ENCODE data around the gene PLIN3. TPM values are rescaled to one million over a fixed set of nuclear protein-coding genes. Genes with fewer than 3 reads are reported as not detected.
"Not testable (repeated sequence)": the region's sequence is repeated elsewhere in the genome, so short reads cannot be mapped to it uniquely, and the experiment has no call there.

Gene PLIN3
- total RNA-seq, 1 experiment from 2014 or later, result 63.8 TPM

DNA sequence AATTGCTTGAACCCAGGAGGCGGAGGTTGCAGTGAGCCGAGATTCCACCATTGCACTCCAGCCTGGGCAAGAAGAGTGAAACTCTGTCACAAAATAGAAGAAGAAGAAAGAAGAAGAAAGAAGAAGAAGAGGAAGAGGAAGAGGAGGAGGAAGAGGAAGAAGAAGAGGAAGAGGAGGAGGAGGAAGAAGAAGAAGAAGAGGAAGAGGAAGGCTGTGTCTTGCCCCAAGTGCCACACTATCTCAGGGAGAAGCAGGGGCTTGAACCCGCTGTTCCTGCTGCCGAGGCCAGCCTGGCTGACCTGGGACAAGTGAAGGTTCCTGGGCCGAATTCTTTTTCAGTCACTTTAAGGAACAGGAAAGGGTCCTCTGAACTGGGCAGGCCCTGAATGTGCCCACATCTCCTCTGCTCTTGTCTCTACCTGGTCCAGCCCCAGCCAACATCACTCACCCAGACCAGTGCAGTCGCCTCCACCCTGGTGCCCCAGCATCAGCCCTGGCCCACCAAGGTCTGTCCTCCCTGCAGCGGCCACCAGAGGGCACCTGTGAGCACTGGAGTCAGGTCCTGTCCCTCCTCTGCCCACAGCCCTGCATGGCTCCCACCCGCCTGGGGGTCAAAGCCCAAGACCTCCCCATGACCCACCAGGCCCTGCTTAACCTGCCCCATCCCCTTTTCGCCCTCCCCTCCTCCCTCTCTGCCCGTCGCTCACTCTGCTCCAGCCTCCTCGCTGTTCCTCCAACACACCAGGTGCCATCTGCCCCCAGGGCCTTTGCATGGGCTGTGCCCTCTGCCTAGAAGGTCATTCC lies 55.9 kb downstream of the PLIN3 start:
- no peaks in the 10 kb centered on the region for H3K9me3 ChIP-seq
- Mint-ChIP-seq H3K4me3 (ENCODE audit: unreplicated experiment) (no peak overlapping the region), H3K27ac (ENCODE audit: unreplicated experiment) (no peak overlapping the region), H3K36me3 (ENCODE audit: insufficient read depth, unreplicated experiment) (peaks cover 9% of the 10 kb centered on the region), H3K27me3 (ENCODE audit: insufficient read depth, unreplicated experiment) (no peaks in the 10 kb centered on the region), H3K9me3 (ENCODE audit: unreplicated experiment) (peaks cover 11% of the 10 kb centered on the region), H3K4me1 (ENCODE audit: low read depth, unreplicated experiment) (peaks cover 9% of the 10 kb centered on the region)
- H3K27me3 ChIP-seq (replicated peaks; ENCODE audit: control insufficient read depth, insufficient read depth, low read length), result no peaks in the 10 kb centered on the region
- no TSS peak for BruUV-seq (replicated peaks)
- intact Hi-C loops (cut with micrococcal nuclease; ENCODE audit: unreplicated experiment), result no loop called here
- CTCF ChIA-PET, result interaction anchor here (2.7 kb wide), 1 partner anchor 40 kb away, joined by 37 read pairs; no protein-coding TSS in a partner anchor
- TF ChIP-seq, protein P1, sequence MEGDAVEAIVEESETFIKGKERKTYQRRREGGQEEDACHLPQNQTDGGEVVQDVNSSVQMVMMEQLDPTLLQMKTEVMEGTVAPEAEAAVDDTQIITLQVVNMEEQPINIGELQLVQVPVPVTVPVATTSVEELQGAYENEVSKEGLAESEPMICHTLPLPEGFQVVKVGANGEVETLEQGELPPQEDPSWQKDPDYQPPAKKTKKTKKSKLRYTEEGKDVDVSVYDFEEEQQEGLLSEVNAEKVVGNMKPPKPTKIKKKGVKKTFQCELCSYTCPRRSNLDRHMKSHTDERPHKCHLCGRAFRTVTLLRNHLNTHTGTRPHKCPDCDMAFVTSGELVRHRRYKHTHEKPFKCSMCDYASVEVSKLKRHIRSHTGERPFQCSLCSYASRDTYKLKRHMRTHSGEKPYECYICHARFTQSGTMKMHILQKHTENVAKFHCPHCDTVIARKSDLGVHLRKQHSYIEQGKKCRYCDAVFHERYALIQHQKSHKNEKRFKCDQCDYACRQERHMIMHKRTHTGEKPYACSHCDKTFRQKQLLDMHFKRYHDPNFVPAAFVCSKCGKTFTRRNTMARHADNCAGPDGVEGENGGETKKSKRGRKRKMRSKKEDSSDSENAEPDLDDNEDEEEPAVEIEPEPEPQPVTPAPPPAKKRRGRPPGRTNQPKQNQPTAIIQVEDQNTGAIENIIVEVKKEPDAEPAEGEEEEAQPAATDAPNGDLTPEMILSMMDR (IDR thresholded peaks at IDR 0.05; ENCODE audit: insufficient read depth in 1 of 2, low read depth in 1 of 2, low read length in 1 of 2, severe bottlenecking in 1 of 2, unreplicated experiment in 1 of 2), result peak; percentile 73 to 90
- DNase-seq, result peak; percentile 83 to 90
- H3K4me3 ChIP-seq (ENCODE audit: low read depth, low read length), result no peak overlapping the region
- POLR2A ChIA-PET, result no interaction called here
- peaks cover 3% of the 10 kb centered on the region; the same call in 1 of the 2 replicates for H3K4me1 ChIP-seq
- H3K36me3 ChIP-seq (ENCODE audit: control insufficient read depth, insufficient read depth, low read length), result no peaks in the 10 kb centered on the region; the same call in 1 of the 2 replicates

DNA sequence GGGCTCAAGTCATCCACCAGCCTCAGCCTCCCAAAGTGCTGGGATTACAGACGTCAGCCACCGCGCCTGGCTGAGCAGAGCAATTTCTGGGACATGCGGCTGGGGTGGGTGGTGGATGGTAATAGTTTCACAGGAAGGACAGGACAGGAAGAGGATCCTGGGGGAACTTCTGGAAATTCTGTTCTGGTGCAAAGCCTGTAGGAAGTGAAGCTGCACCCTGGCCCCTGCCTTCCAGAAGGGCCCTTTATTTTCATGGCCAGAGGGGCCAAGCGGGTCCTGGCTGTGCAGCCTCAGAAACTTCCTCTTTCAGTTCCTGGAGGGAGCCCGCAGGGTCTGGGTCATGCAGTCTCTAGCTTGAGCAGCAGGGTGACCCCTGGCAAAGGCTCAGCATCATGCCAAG lies 60.3 kb downstream of the PLIN3 start:
- no peak overlapping the region for H3K4me3 Mint-ChIP-seq (ENCODE audit: unreplicated experiment)
- Histone ChIP-seq H3K9me3 (no peaks in the 10 kb centered on the region), H3K36me3 (ENCODE audit: control insufficient read depth, insufficient read depth, low read length) (no peaks in the 10 kb centered on the region), H3K27me3 (replicated peaks; ENCODE audit: control insufficient read depth, insufficient read depth, low read length) (no peaks in the 10 kb centered on the region), H3K4me1 (no peaks in the 10 kb centered on the region), H3K4me3 (ENCODE audit: low read depth, low read length) (no peak overlapping the region)
- intact Hi-C loops (cut with micrococcal nuclease; ENCODE audit: unreplicated experiment), result loop anchor here (5.0 kb wide), 1 partner anchor 225 kb away; no protein-coding TSS in a partner anchor
- DNase-seq, result no peak
- CTCF ChIA-PET, result interaction anchor here (1.0 kb wide), 1 partner anchor 60 kb away, joined by 4 read pairs; the partner anchor contains the start of gene PLIN3
- BruUV-seq (replicated peaks), result no TSS peak
- H3K9me3 Mint-ChIP-seq (ENCODE audit: unreplicated experiment), result no peaks in the 10 kb centered on the region
- no peak overlapping the region for H3K27ac Mint-ChIP-seq (ENCODE audit: unreplicated experiment)
- no peaks in the 10 kb centered on the region for H3K4me1 Mint-ChIP-seq (ENCODE audit: low read depth, unreplicated experiment)
- H3K27me3 Mint-ChIP-seq (ENCODE audit: insufficient read depth, unreplicated experiment), result no peaks in the 10 kb centered on the region
- TF ChIP-seq, protein P1 (IDR thresholded peaks at IDR 0.05; ENCODE audit: insufficient read depth in 1 of 2, low read depth in 1 of 2, low read length in 1 of 2, severe bottlenecking in 1 of 2, unreplicated experiment in 1 of 2), result no peak
- POLR2A ChIA-PET, result interaction anchor here (0.6 kb wide), 1 partner anchor 163 kb away, joined by 4 read pairs; no protein-coding TSS in a partner anchor
- H3K36me3 Mint-ChIP-seq (ENCODE audit: insufficient read depth, unreplicated experiment), result no peaks in the 10 kb centered on the region

DNA sequence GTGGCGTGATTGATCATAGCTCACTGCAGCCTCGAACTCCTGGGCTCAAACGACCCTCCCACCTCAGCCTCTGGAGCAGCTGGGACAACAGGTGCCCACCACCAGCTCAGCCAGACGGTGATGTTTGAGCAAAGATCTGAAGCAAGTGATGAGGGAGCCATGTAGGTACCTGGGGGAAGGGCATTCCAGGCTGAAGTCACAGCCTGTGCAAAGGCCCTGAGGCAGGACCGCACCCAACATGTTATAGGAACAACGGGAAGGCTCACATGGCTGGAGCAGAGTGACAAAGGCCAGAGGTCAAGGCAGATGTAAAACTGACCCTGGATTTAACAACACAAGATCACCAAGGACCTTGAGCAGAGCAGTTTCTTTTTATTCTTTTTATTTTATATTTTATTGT lies 61.1 kb downstream of the PLIN3 start:
- no peak overlapping the region for H3K27ac Mint-ChIP-seq (ENCODE audit: unreplicated experiment)
- CTCF ChIA-PET, result interaction anchor here (1.0 kb wide), 1 partner anchor 61 kb away, joined by 4 read pairs; the partner anchor contains the start of gene PLIN3
- Histone ChIP-seq H3K4me1 (no peaks in the 10 kb centered on the region), H3K9me3 (no peaks in the 10 kb centered on the region), H3K27me3 (replicated peaks; ENCODE audit: control insufficient read depth, insufficient read depth, low read length) (no peaks in the 10 kb centered on the region), H3K4me3 (ENCODE audit: low read depth, low read length) (no peak overlapping the region), H3K36me3 (ENCODE audit: control insufficient read depth, insufficient read depth, low read length) (no peaks in the 10 kb centered on the region)
- no TSS peak for BruUV-seq (replicated peaks)
- POLR2A ChIA-PET, result interaction anchor here (0.7 kb wide), 1 partner anchor 9 kb away, joined by 3 read pairs; no protein-coding TSS in a partner anchor
- H3K27me3 Mint-ChIP-seq (ENCODE audit: insufficient read depth, unreplicated experiment), result no peaks in the 10 kb centered on the region
- no peaks in the 10 kb centered on the region for H3K4me1 Mint-ChIP-seq (ENCODE audit: low read depth, unreplicated experiment)
- DNase-seq, result no peak
- intact Hi-C loops (cut with micrococcal nuclease; ENCODE audit: unreplicated experiment), result loop anchor here (5.0 kb wide), 1 partner anchor 226 kb away; no protein-coding TSS in a partner anchor
- no peaks in the 10 kb centered on the region for H3K36me3 Mint-ChIP-seq (ENCODE audit: insufficient read depth, unreplicated experiment)
- H3K9me3 Mint-ChIP-seq (ENCODE audit: unreplicated experiment), result no peaks in the 10 kb centered on the region
- TF ChIP-seq, protein P1 (IDR thresholded peaks at IDR 0.05; ENCODE audit: insufficient read depth in 1 of 2, low read depth in 1 of 2, low read length in 1 of 2, severe bottlenecking in 1 of 2, unreplicated experiment in 1 of 2), result no peak
- H3K4me3 Mint-ChIP-seq (ENCODE audit: unreplicated experiment), result no peak overlapping the region

DNA sequence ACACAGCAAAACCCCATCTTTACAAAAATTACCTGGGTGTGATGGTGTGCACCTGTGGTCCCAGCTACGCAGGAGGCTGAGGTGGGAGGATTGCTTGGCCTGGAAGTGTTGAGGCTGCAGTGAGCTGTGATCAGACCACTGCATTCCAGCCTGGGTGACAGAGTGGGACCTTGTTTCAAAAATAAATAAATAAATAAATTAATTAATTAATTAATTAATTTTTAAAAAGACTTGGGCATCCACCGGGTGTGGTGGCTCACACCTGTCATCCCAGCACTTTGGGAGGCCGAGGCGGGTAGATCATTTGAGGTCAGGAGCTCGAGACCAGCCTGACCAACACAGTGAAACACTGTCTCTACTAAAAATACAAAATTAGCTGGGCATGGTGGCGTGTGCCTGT lies 62.3 kb downstream of the PLIN3 start:
- H3K4me3 ChIP-seq (ENCODE audit: low read depth, low read length); H3K36me3 Mint-ChIP-seq (ENCODE audit: insufficient read depth, unreplicated experiment); H3K27me3 Mint-ChIP-seq (ENCODE audit: insufficient read depth, unreplicated experiment); H3K27ac Mint-ChIP-seq (ENCODE audit: unreplicated experiment); H3K4me1 ChIP-seq; H3K9me3 Mint-ChIP-seq (ENCODE audit: unreplicated experiment); H3K9me3 ChIP-seq; H3K36me3 ChIP-seq (ENCODE audit: control insufficient read depth, insufficient read depth, low read length); BruUV-seq (replicated peaks); POLR2A ChIA-PET; H3K4me3 Mint-ChIP-seq (ENCODE audit: unreplicated experiment); H3K27me3 ChIP-seq (replicated peaks; ENCODE audit: control insufficient read depth, insufficient read depth, low read length); H3K4me1 Mint-ChIP-seq (ENCODE audit: low read depth, unreplicated experiment); DNase-seq: not testable (repeated sequence)
- CTCF ChIA-PET, result interaction anchor here (1.2 to 1.9 kb wide), 2 partner anchors 14 to 232 kb away, joined by 3 to 7 read pairs; partner anchors contain the start of gene FEM1A
- intact Hi-C loops (cut with micrococcal nuclease; ENCODE audit: unreplicated experiment), result loop anchor here (5.0 kb wide), 1 partner anchor 227 kb away; no protein-coding TSS in a partner anchor

All from Caco-2 (cell line).